ENCODE results near the gene FBXO39. TPM values are rescaled to one million over a fixed set of nuclear protein-coding genes. Genes with fewer than 3 reads are reported as not detected.
A peak's percentile ranks its signal among the peaks of the same experiment; 100 is the strongest.

Gene FBXO39
- total RNA-seq, 1 experiment from 2014 or later: not detected

DNA sequence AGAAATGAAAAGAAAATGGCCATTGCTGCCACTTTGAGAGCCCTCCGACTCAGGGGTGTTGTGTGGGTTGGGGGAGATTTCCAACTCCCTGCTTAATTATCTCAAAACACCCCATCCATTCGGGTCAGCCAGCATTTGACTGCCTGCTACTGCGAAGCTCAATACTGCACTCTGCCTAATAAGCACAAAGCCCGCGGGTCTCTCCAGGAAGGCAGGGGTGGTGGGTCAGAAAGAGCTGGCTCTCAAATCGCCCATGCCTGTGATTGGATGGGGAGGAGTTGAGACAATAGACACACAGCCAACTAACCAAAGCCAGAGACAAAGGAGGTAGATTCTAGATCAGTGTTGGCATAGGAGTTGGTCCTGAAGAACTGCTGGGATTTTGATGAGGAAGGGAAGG, 22.5 kb upstream of the FBXO39 start:
- Histone ChIP-seq H3F3A (ENCODE audit: insufficient read depth, low read depth) (peaks cover 21% of the 10 kb centered on the region), H3K9me2 (ENCODE audit: insufficient read depth) (no peaks in the 10 kb centered on the region), H3K9me3 (ENCODE audit: insufficient read depth, low read depth) (no peaks in the 10 kb centered on the region), H4K20me1 (ENCODE audit: insufficient read depth) (no peaks in the 10 kb centered on the region), H2AFZ (no peak overlapping the region), H3K27me3 (ENCODE audit: insufficient read depth, low read depth) (no peaks in the 10 kb centered on the region), H3K4me3 (no peak overlapping the region), H3K4me2 (peak overlapping the region; percentile 45), H3K79me2 (ENCODE audit: low read depth) (no peaks in the 10 kb centered on the region), H3K4me1 (replicated peaks; ENCODE audit: insufficient read depth) (peaks cover 22% of the 10 kb centered on the region), H3K36me3 (ENCODE audit: low read depth) (no peaks in the 10 kb centered on the region), H3K27ac (peak overlapping the region; percentile 94)
- ChIA-PET POLR2A (ENCODE audit: unreplicated experiment) (no interaction called here), CTCF (interaction anchor here (0.6 kb wide), 1 partner anchor 281 kb away, joined by 3 read pairs; no protein-coding TSS in a partner anchor)
- no peak for TF ChIP-seq EZH2 (IDR thresholded peaks at IDR 0.05; ENCODE audit: low read depth)
- TF ChIP-seq, protein P1, sequence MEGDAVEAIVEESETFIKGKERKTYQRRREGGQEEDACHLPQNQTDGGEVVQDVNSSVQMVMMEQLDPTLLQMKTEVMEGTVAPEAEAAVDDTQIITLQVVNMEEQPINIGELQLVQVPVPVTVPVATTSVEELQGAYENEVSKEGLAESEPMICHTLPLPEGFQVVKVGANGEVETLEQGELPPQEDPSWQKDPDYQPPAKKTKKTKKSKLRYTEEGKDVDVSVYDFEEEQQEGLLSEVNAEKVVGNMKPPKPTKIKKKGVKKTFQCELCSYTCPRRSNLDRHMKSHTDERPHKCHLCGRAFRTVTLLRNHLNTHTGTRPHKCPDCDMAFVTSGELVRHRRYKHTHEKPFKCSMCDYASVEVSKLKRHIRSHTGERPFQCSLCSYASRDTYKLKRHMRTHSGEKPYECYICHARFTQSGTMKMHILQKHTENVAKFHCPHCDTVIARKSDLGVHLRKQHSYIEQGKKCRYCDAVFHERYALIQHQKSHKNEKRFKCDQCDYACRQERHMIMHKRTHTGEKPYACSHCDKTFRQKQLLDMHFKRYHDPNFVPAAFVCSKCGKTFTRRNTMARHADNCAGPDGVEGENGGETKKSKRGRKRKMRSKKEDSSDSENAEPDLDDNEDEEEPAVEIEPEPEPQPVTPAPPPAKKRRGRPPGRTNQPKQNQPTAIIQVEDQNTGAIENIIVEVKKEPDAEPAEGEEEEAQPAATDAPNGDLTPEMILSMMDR (conservative IDR thresholded peaks at IDR 0.05): no peak
- intact Hi-C loops (cut with micrococcal nuclease; ENCODE audit: unreplicated experiment): loop anchor here (2.0 to 5.0 kb wide), 3 partner anchors 74 to 159 kb away; no protein-coding TSS in a partner anchor
- DNase-seq: no peak
- BruUV-seq (replicated peaks): TSS peak; percentile 70

DNA sequence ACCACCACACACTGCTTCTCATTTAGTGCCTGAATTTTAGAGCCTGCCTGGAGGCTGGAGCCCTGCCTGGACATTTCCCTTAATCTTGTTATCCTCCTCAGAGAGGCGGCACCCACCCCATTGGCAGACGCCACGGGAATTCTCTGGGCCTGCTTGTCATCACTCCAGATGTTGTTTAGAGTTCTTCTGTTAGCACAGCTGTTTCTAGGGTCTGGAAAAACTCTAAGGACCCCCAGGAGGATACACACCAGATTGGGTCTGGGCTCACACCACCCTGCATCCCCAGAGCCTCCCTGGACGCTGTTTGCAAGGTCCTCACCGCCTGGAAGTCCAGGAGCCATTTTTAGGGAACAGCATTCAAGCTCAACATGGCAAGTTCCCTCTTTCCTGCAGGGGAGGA, 20.7 kb upstream of the FBXO39 start:
- Histone ChIP-seq H3K9me3 (ENCODE audit: insufficient read depth, low read depth) (no peaks in the 10 kb centered on the region), H3K4me1 (replicated peaks; ENCODE audit: insufficient read depth) (peaks cover 22% of the 10 kb centered on the region), H3K27me3 (ENCODE audit: insufficient read depth, low read depth) (no peaks in the 10 kb centered on the region), H2AFZ (no peak overlapping the region), H4K20me1 (ENCODE audit: insufficient read depth) (no peaks in the 10 kb centered on the region), H3K36me3 (ENCODE audit: low read depth) (no peaks in the 10 kb centered on the region), H3K4me3 (no peak overlapping the region), H3K27ac (no peak overlapping the region), H3F3A (ENCODE audit: insufficient read depth, low read depth) (peaks cover 21% of the 10 kb centered on the region), H3K79me2 (ENCODE audit: low read depth) (no peaks in the 10 kb centered on the region), H3K9me2 (ENCODE audit: insufficient read depth) (no peaks in the 10 kb centered on the region), H3K4me2 (no peak overlapping the region)
- no peak for DNase-seq
- ChIA-PET CTCF (no interaction called here), POLR2A (ENCODE audit: unreplicated experiment) (interaction anchor here (0.7 kb wide), 1 partner anchor 932 kb away, joined by 5 read pairs; the partner anchor contains the start of gene TP53)
- no TSS peak for BruUV-seq (replicated peaks)
- intact Hi-C loops (cut with micrococcal nuclease; ENCODE audit: unreplicated experiment): no loop called here
- TF ChIP-seq, protein P1 (conservative IDR thresholded peaks at IDR 0.05): no peak
- no peak for TF ChIP-seq EZH2 (IDR thresholded peaks at IDR 0.05; ENCODE audit: low read depth)

DNA sequence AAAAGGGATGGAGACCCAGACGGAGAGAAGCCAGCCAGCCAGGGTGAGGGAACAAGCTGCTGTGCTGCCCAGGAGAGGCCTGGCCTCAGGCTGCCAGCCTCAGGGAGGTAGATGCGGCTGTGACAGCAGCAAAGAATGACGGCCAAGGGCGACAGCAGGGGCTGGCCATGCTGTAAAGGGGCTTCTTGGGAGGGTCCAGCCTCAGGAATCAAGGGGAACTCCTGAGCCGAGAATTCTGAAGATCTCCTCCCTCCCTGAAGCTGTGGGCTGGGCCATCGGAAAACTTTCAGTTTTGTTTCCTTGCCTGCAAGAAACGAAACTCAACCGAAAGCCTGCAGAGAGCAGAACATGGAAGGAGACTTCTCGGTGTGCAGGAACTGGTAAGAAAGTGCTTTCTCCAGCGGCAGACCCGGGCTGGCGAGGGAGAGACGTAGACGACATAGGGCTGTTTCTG, 20.3 kb upstream of the FBXO39 start, which contains the start of gene XAF1:
Gene XAF1, plus strand, starts transcription at position 316 of the 454 bp plus-strand sequence. Its CDS starts 33 bp downstream, at position 349.
- no TSS peak for BruUV-seq (replicated peaks)
- peaks cover 21% of the 10 kb centered on the region for H3F3A ChIP-seq (ENCODE audit: insufficient read depth, low read depth)
- peak within 1 kb of the TSS; percentile 52; the same call in 1 of the 2 replicates for H2AFZ ChIP-seq
- CTCF ChIA-PET: no interaction called here
- H4K20me1 ChIP-seq (ENCODE audit: insufficient read depth): no peaks in the 10 kb centered on the region
- TF ChIP-seq, protein P1 (conservative IDR thresholded peaks at IDR 0.05): no peak
- TF ChIP-seq EZH2 (IDR thresholded peaks at IDR 0.05; ENCODE audit: low read depth): no peak
- DNase-seq: peak in 1 of 2 experiments; percentile 32
- H3K36me3 ChIP-seq (ENCODE audit: low read depth): no peaks in the 10 kb centered on the region
- H3K9me3 ChIP-seq (ENCODE audit: insufficient read depth, low read depth): no peaks in the 10 kb centered on the region
- intact Hi-C loops (cut with micrococcal nuclease; ENCODE audit: unreplicated experiment): no loop called here
- H3K4me2 ChIP-seq: 0 out of 2 replicates have a peak within 1 kb of the TSS, but pooled peaks have one; percentile 16
- peaks cover 22% of the 10 kb centered on the region for H3K4me1 ChIP-seq (replicated peaks; ENCODE audit: insufficient read depth)
- no peaks in the 10 kb centered on the region for H3K79me2 ChIP-seq (ENCODE audit: low read depth)
- POLR2A ChIA-PET (ENCODE audit: unreplicated experiment): interaction anchor here (0.7 kb wide), 1 partner anchor 932 kb away, joined by 5 read pairs; the partner anchor contains the start of gene TP53
- no peaks in the 10 kb centered on the region for H3K27me3 ChIP-seq (ENCODE audit: insufficient read depth, low read depth)
- no peak within 1 kb of the TSS for H3K27ac ChIP-seq
- no peaks in the 10 kb centered on the region for H3K9me2 ChIP-seq (ENCODE audit: insufficient read depth)
- H3K4me3 ChIP-seq: no peak within 1 kb of the TSS
